Right lobe of liver (tissue), 4 donors: ENCODE results near the gene ADISSP.

Source experiments
- CTCF ChIP-seq, 4 donors: fragments of 200-600 bp in 3 of 4; fragments of 450-650 bp in 1 of 4; IDR thresholded peaks; one replicate each; pipeline versions ENCODE4 v1.5.1 to v1.8.0; 2016 to 2022; ENCODE audit warnings: antibody characterized with exemption in 4 of 4, mild to moderate bottlenecking in 2 of 4
- POLR2A ChIP-seq: fragments of 450-650 bp; IDR thresholded peaks from one replicate; pipeline ENCODE4 v1.6.1; 2017; ENCODE audit warnings: antibody characterized with exemption, mild to moderate bottlenecking
- donor health status: DM: no; HTN: no; CAD: no.
- donor health status: DM: no; HTN: no; CAD: no.
- donor health status: DM: no; HTN: yes; CAD: no.

GRCh38 chr20:3724356-3724755 is 43.2 kb downstream of the ADISSP start:
- TF ChIP-seq CTCF (IDR thresholded peaks at IDR 0.05) (no peak), POLR2A (no peak)
